HEK293 (cell line): Measurements from ENCODE around the gene RASSF8.

Experiments used
- CTCF ChIA-PET: fragments of 350-600 bp; formaldehyde crosslinking; extraction: SDS; loops from one replicate; lab custom pipeline; 2021; ENCODE audit warnings: antibody characterized with exemption; lab: Yijun Ruan, JAX
- POLR2A ChIA-PET: fragments of 300-600 bp; formaldehyde crosslinking; extraction: SDS; loops from one replicate; lab custom pipeline; 2020; ENCODE audit warnings: antibody characterized with exemption, inconsistent platforms; lab: Yijun Ruan, JAX
- H3K27ac ChIP-seq: fragments of 200-500 bp; sonication (Bioruptor generic); 2 replicates; pipeline ENCODE4 v1.5.1; 2014; ENCODE audit warnings: low read depth, low read length, control low read depth, inconsistent platforms; ENCODE audit errors: extremely low read depth
- H3K36me3 ChIP-seq, 2 experiments: fragments of 200-500 bp in 1 of 2; sonication (Bioruptor generic) in 1 of 2; 1 replicate in 1 of 2; 2 replicates in 1 of 2; pipeline ENCODE4 v1.5.1; 2014 to 2017; ENCODE audit warnings: inconsistent platforms in 2 of 2, low read length in 2 of 2; ENCODE audit not compliant: control insufficient read depth in 2 of 2, insufficient read depth in 1 of 2
- H3K4me1 ChIP-seq: fragments of 200-500 bp; sonication (Bioruptor generic); 2 replicates; pipeline ENCODE4 v1.5.1; 2014; ENCODE audit warnings: mild to moderate bottlenecking, low read length, inconsistent platforms; ENCODE audit not compliant: control insufficient read depth, insufficient read depth
- H3K4me3 ChIP-seq: 2 replicates; pipeline ENCODE4 v1.5.1; 2011; ENCODE audit warnings: low read depth, mild to moderate bottlenecking, control low read depth, low read length, moderate library complexity
- H3K9me3 ChIP-seq: fragments of 200-500 bp; sonication (Bioruptor generic); 2 replicates; pipeline ENCODE4 v1.5.1; 2014; ENCODE audit warnings: low read depth, low read length, inconsistent platforms; ENCODE audit not compliant: control insufficient read depth, insufficient read depth
- GLIS2 ChIP-seq: fragments of 450-650 bp; formaldehyde crosslinking; IDR thresholded peaks from 2 replicates; pipeline ENCODE4 v1.5.1; 2016; ENCODE audit warnings: missing biosample characterization, missing genetic modification characterization
- IKZF3 ChIP-seq: fragments of 450-650 bp; IDR thresholded peaks from 2 replicates; pipeline ENCODE4 v1.5.0; 2018; ENCODE audit warnings: missing biosample characterization, mild to moderate bottlenecking, missing genetic modification characterization, moderate library complexity
- KLF10 ChIP-seq: fragments of 450-650 bp; IDR thresholded peaks from 2 replicates; pipeline ENCODE4 v1.5.1; 2018; ENCODE audit warnings: missing biosample characterization, mild to moderate bottlenecking, missing genetic modification characterization
- MYNN ChIP-seq: fragments of 450-650 bp; formaldehyde crosslinking; IDR thresholded peaks from 2 replicates; pipeline ENCODE4 v1.5.1; 2016; ENCODE audit warnings: missing biosample characterization, missing genetic modification characterization, borderline replicate concordance
- PRDM1 ChIP-seq: fragments of 450-650 bp; formaldehyde crosslinking; IDR thresholded peaks from 2 replicates; pipeline ENCODE4; 2016; ENCODE audit warnings: missing biosample characterization, missing genetic modification characterization
- PRDM10 ChIP-seq: fragments of 450-650 bp; formaldehyde crosslinking; IDR thresholded peaks from 2 replicates; pipeline ENCODE4 v1.5.1; 2016; ENCODE audit warnings: missing biosample characterization, missing genetic modification characterization
- YY2 ChIP-seq: fragments of 450-650 bp; formaldehyde crosslinking; IDR thresholded peaks from 2 replicates; pipeline ENCODE4 v1.5.1; 2016; ENCODE audit warnings: missing biosample characterization, missing genetic modification characterization
- ZFP41 ChIP-seq: fragments of 450-650 bp; formaldehyde crosslinking; IDR thresholded peaks from 2 replicates; pipeline ENCODE4 v1.5.1; 2016; ENCODE audit warnings: missing biosample characterization, missing genetic modification characterization, borderline replicate concordance
- ZIC2 ChIP-seq: fragments of 450-650 bp; formaldehyde crosslinking; IDR thresholded peaks from 2 replicates; pipeline ENCODE4 v1.5.1; 2016; ENCODE audit warnings: missing biosample characterization, missing genetic modification characterization
- ZNF121 ChIP-seq: fragments of 450-650 bp; formaldehyde crosslinking; IDR thresholded peaks from 2 replicates; pipeline ENCODE4 v1.5.1; 2016; ENCODE audit warnings: missing biosample characterization, missing genetic modification characterization
- ZNF132 ChIP-seq: fragments of 450-650 bp; formaldehyde crosslinking; IDR thresholded peaks from 2 replicates; pipeline ENCODE4 v1.5.1; 2017; ENCODE audit warnings: missing biosample characterization, missing genetic modification characterization, borderline replicate concordance
- ZNF169 ChIP-seq: fragments of 450-650 bp; formaldehyde crosslinking; IDR thresholded peaks from 2 replicates; pipeline ENCODE4 v1.5.1; 2016; ENCODE audit warnings: missing biosample characterization, missing genetic modification characterization
- ZNF184 ChIP-seq: fragments of 450-650 bp; IDR thresholded peaks from 2 replicates; pipeline ENCODE4 v1.5.1; 2018; ENCODE audit warnings: missing biosample characterization, mild to moderate bottlenecking, missing genetic modification characterization
- ZNF221 ChIP-seq: fragments of 450-650 bp; formaldehyde crosslinking; IDR thresholded peaks from 2 replicates; pipeline ENCODE4 v1.5.1; 2017; ENCODE audit warnings: missing biosample characterization, missing genetic modification characterization, borderline replicate concordance
- ZNF24 ChIP-seq: fragments of 450-650 bp; formaldehyde crosslinking; IDR thresholded peaks from 2 replicates; pipeline ENCODE4 v1.5.1; 2016; ENCODE audit warnings: missing biosample characterization, missing genetic modification characterization
- ZNF341 ChIP-seq: fragments of 450-650 bp; formaldehyde crosslinking; IDR thresholded peaks from 2 replicates; pipeline ENCODE4; 2016; ENCODE audit warnings: low read depth, missing biosample characterization, missing genetic modification characterization
- ZNF501 ChIP-seq: fragments of 450-650 bp; formaldehyde crosslinking; IDR thresholded peaks from 2 replicates; pipeline ENCODE4 v1.5.1; 2016; ENCODE audit warnings: missing biosample characterization, missing genetic modification characterization
- ZNF560 ChIP-seq: fragments of 450-650 bp; formaldehyde crosslinking; IDR thresholded peaks from 2 replicates; pipeline ENCODE4 v1.5.1; 2017; ENCODE audit warnings: missing biosample characterization, missing genetic modification characterization, borderline replicate concordance
- ZNF76 ChIP-seq: fragments of 450-650 bp; formaldehyde crosslinking; IDR thresholded peaks from 2 replicates; pipeline ENCODE4; 2016; ENCODE audit warnings: low read depth, missing biosample characterization, missing genetic modification characterization, borderline replicate concordance
- ZSCAN5A ChIP-seq: fragments of 450-650 bp; formaldehyde crosslinking; IDR thresholded peaks from 2 replicates; pipeline ENCODE4 v1.5.1; 2016; ENCODE audit warnings: missing biosample characterization, missing genetic modification characterization
- TF ChIP-seq, protein P1 (sequence below): fragments of 450-650 bp; formaldehyde crosslinking; IDR thresholded peaks from 2 replicates; pipeline ENCODE4 v1.5.1; 2016; ENCODE audit warnings: missing biosample characterization, missing genetic modification characterization
- TF ChIP-seq, protein P2 (sequence below): fragments of 450-650 bp; formaldehyde crosslinking; IDR thresholded peaks from 2 replicates; pipeline ENCODE4 v1.5.1; 2016; ENCODE audit warnings: missing biosample characterization, missing genetic modification characterization
- TF ChIP-seq, protein P3 (sequence below): fragments of 450-650 bp; formaldehyde crosslinking; IDR thresholded peaks from 2 replicates; pipeline ENCODE4 v1.5.1; 2016; ENCODE audit warnings: missing biosample characterization, missing genetic modification characterization, borderline replicate concordance
- TF ChIP-seq, protein P4 (sequence below): fragments of 450-650 bp; formaldehyde crosslinking; IDR thresholded peaks from 2 replicates; pipeline ENCODE4 v1.5.1; 2016; ENCODE audit warnings: missing biosample characterization, missing genetic modification characterization, low read depth

RASSF8 gene

DNA sequence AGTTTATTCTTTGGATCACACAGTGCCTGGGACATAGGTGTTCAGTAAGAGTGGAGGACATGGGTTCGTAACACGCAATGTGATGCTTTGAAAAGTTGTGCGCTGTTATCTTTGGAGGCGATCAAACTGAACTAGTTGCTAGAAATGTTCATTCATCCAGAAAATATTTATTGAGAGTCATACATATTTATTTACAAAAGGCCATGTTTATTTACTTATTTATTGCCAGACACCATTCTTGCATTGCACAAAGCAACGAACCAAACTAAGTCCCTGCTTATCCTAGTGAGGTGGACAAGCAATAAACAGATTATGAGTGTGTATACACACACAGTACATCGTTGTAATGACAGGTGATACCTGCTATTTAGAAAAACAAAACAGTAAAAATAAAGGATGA, 153.8 kb downstream of the RASSF8 start:
- TF ChIP-seq ZFP41 (tag by site-specific recombination): no peak
- no peak for TF ChIP-seq ZNF121 (tag by site-specific recombination)
- TF ChIP-seq ZNF341 (tag by site-specific recombination): no peak
- ChIA-PET CTCF (no interaction called here), POLR2A (no interaction called here)
- no peaks in the 10 kb centered on the region for H3K9me3 ChIP-seq
- H3K4me3 ChIP-seq: no peak overlapping the region
- H3K27ac ChIP-seq: no peak overlapping the region
- H3K4me1 ChIP-seq: peaks cover 13% of the 10 kb centered on the region
- no peaks in the 10 kb centered on the region for H3K36me3 ChIP-seq

DNA sequence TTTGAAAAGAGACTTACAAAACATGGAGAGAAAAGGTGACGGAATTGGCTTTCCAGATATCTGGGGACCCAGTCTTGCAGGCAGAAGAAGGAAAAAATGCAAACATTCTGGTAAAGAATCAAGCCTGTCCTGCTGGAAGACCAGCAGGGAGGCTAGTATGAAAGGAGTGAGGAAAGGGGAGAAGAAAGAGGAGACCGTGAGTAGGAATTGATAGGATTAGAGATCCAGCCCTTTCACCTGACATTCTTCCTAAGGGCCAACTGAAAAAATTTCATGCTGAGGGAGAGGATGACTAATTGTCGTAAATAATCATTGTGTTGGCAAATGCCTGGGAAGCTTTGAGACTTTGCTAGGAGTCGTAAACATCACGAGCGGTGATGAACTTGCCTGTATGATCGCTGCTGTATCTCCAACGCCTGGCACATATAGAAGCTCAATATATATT, 154.2 kb downstream of the RASSF8 start:
- POLR2A ChIA-PET: interaction anchor here (0.7 kb wide), 1 partner anchor 12 kb away, joined by 3 read pairs; the partner anchor contains the start of gene BHLHE41
- TF ChIP-seq ZSCAN5A (no peak), ZNF169 (no peak), IKZF3 (0 out of 2 replicates have a peak, but pooled peaks have one; percentile 40), PRDM10 (tag by site-specific recombination) (peak; percentile 65), ZNF501 (tag by site-specific recombination) (peak; percentile 46; the same call in 1 of the 2 replicates), ZIC2 (tag by site-specific recombination) (peak; percentile 51; the same call in 1 of the 2 replicates), ZNF560 (tag by site-specific recombination) (no peak), MYNN (tag by site-specific recombination) (0 out of 2 replicates have a peak, but pooled peaks have one; percentile 37), GLIS2 (tag by site-specific recombination) (no peak), ZNF184 (peak; percentile 48; the same call in 1 of the 2 replicates), PRDM1 (tag by site-specific recombination) (peak; percentile 92), KLF10 (peak; percentile 24; the same call in 1 of the 2 replicates), ZNF221 (no peak), YY2 (tag by site-specific recombination) (no peak), ZNF76 (tag by site-specific recombination) (peak; percentile 37; the same call in 1 of the 2 replicates), ZNF24 (peak; percentile 63; the same call in 1 of the 2 replicates), ZNF132 (no peak)
- TF ChIP-seq, protein P1, sequence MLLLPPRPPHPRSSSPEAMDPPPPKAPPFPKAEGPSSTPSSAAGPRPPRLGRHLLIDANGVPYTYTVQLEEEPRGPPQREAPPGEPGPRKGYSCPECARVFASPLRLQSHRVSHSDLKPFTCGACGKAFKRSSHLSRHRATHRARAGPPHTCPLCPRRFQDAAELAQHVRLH: no peak
- TF ChIP-seq, protein P2, sequence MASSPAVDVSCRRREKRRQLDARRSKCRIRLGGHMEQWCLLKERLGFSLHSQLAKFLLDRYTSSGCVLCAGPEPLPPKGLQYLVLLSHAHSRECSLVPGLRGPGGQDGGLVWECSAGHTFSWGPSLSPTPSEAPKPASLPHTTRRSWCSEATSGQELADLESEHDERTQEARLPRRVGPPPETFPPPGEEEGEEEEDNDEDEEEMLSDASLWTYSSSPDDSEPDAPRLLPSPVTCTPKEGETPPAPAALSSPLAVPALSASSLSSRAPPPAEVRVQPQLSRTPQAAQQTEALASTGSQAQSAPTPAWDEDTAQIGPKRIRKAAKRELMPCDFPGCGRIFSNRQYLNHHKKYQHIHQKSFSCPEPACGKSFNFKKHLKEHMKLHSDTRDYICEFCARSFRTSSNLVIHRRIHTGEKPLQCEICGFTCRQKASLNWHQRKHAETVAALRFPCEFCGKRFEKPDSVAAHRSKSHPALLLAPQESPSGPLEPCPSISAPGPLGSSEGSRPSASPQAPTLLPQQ (tag by site-specific recombination): peak; percentile 83
- TF ChIP-seq, protein P3, sequence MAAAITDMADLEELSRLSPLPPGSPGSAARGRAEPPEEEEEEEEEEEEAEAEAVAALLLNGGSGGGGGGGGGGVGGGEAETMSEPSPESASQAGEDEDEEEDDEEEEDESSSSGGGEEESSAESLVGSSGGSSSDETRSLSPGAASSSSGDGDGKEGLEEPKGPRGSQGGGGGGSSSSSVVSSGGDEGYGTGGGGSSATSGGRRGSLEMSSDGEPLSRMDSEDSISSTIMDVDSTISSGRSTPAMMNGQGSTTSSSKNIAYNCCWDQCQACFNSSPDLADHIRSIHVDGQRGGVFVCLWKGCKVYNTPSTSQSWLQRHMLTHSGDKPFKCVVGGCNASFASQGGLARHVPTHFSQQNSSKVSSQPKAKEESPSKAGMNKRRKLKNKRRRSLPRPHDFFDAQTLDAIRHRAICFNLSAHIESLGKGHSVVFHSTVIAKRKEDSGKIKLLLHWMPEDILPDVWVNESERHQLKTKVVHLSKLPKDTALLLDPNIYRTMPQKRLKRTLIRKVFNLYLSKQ (tag by site-specific recombination): no peak
- TF ChIP-seq, protein P4, sequence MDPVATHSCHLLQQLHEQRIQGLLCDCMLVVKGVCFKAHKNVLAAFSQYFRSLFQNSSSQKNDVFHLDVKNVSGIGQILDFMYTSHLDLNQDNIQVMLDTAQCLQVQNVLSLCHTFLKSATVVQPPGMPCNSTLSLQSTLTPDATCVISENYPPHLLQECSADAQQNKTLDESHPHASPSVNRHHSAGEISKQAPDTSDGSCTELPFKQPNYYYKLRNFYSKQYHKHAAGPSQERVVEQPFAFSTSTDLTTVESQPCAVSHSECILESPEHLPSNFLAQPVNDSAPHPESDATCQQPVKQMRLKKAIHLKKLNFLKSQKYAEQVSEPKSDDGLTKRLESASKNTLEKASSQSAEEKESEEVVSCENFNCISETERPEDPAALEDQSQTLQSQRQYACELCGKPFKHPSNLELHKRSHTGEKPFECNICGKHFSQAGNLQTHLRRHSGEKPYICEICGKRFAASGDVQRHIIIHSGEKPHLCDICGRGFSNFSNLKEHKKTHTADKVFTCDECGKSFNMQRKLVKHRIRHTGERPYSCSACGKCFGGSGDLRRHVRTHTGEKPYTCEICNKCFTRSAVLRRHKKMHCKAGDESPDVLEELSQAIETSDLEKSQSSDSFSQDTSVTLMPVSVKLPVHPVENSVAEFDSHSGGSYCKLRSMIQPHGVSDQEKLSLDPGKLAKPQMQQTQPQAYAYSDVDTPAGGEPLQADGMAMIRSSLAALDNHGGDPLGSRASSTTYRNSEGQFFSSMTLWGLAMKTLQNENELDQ (tag by site-specific recombination): no peak

More for the DNA sequence above, 154.2 kb downstream of the RASSF8 start:
- Histone ChIP-seq H3K4me1 (peaks cover 14% of the 10 kb centered on the region), H3K36me3 (no peaks in the 10 kb centered on the region), H3K27ac (no peak overlapping the region), H3K4me3 (no peak overlapping the region; the same call in 1 of the 2 replicates), H3K9me3 (no peaks in the 10 kb centered on the region)
- CTCF ChIA-PET: no interaction called here
